GM20000 (cell line): ENCODE data around the gene RHOH.

Experiments
- DNase-seq: peaks from one replicate; pipeline ENCODE4 v3.0.0; 2012; ENCODE audit warnings: low spot score
- TF ChIP-seq, protein P1 (sequence below): IDR thresholded peaks from 2 replicates; pipeline ENCODE4 v1.5.1; 2012; ENCODE audit warnings: mild to moderate bottlenecking, control low read depth; ENCODE audit errors: extremely low read depth, missing control alignments

The RHOH gene

DNA sequence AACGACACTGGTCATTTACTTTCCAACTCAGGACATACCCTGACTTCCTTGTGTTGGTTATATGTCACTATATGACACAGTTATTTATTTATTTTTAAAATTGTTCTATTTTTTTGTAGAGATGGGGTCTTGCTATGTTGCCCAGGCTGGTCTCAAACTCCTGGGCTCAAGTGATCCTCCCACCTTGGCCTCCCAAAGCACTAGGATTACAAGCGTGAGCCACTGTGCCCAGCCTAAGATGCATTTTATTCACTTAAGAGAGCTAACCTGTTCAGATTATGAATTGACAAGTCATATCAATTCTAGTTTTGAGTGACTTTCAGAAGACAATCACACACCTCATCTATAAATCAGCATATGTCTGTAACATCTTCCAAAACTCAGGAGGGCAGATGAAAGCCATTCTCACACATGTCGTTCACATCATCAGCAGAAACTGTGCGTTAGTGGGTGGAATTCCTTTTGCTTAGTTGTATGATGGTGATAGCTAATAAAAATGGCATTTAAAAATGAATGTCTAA lies 9.4 kb upstream of the RHOH start:
- TF ChIP-seq, protein P1, sequence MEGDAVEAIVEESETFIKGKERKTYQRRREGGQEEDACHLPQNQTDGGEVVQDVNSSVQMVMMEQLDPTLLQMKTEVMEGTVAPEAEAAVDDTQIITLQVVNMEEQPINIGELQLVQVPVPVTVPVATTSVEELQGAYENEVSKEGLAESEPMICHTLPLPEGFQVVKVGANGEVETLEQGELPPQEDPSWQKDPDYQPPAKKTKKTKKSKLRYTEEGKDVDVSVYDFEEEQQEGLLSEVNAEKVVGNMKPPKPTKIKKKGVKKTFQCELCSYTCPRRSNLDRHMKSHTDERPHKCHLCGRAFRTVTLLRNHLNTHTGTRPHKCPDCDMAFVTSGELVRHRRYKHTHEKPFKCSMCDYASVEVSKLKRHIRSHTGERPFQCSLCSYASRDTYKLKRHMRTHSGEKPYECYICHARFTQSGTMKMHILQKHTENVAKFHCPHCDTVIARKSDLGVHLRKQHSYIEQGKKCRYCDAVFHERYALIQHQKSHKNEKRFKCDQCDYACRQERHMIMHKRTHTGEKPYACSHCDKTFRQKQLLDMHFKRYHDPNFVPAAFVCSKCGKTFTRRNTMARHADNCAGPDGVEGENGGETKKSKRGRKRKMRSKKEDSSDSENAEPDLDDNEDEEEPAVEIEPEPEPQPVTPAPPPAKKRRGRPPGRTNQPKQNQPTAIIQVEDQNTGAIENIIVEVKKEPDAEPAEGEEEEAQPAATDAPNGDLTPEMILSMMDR, result no peak
- no peak for DNase-seq

DNA sequence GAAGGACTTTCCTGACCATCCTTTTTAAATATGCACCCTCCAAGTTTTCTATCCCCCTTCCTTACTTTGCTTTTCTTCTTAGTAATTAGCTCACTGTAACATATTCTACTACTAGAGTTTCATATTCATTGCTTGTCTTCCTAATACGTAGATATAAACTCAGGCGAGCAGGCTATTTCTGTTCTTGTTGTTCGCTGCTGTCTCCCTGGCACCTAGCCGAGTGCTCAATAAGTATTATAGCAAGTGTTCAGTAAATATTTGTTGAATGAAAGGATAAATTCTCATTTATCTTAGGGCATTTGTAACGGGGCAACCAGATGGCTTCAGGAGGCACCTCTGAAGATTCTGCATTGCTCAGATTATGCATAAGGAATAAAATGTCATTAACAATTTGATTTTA lies 6.8 kb upstream of the RHOH start:
- TF ChIP-seq, protein P1, result no peak
- no peak for DNase-seq

DNA sequence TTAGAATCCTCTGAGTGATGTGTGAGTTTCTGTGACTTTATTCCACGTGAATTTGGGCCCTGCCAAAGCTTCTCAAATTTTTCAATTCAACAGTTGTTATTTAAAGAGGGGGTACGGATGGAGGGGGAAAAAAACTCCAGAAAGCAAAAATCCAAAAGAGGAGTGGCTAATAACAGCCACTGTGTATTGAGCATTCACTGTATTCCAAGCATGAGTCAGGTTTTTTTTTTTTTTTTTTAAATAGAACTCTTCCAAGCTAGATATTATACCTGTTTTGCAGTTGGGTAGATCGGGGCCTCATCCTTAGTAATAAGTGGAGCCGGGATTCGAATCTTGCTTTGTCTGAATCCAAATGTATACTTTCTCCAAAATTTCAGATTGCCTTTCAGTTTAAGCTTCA lies 6.4 kb upstream of the RHOH start:
- no peak for DNase-seq
- TF ChIP-seq, protein P1, result no peak

- DNase-seq, result no peak
- TF ChIP-seq, protein P1, result no peak
Measured at GRCh38 chr4:40190880-40191815, 5.7 kb upstream of the RHOH start.

GRCh38 chr4:40192114-40193015 lies 4.5 kb upstream of the RHOH start:
- DNase-seq, result no peak
- TF ChIP-seq, protein P1, result no peak

DNA sequence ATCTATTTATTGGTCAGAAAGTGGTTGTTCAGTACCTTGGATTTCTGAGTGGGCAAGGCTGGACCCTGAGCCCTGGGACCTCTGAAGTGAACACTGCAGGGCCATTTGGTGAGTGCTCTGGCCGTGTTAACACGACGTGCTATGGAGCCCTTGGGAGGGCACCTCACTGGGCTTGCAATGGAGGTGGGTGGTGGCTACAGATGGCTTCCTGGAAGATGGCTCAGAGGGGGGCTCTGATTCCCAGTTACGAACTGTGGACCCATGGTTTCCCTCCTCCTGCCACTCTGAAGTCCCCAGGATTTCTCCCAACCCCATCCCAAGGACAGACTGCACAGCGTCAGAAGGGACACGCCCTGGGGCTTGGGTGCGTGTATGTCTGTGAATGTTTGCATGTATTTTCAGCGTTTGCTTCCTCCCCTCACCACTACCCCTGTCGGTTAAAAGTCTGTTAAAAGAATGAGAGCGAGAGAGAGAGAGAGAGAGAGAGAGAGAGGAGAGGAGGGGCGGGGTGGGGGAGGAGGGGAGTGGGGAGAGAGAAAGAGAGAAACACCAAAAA lies 3.7 kb upstream of the RHOH start:
- no peak for DNase-seq
- TF ChIP-seq, protein P1, result no peak

- TF ChIP-seq, protein P1, result no peak
- DNase-seq, result no peak
Measured at GRCh38 chr4:40193578-40193977, 3.3 kb upstream of the RHOH start.
